Breast epithelium (tissue), 4 donors: ENCODE measurements around the gene FCRL4. TPM values are rescaled to one million over a fixed set of nuclear protein-coding genes. Genes with fewer than 3 reads are reported as not detected.
"Not testable (repeated sequence)": the region's sequence is repeated elsewhere in the genome, so short reads cannot be mapped to it uniquely, and the experiment has no call there.

ENCODE experiments used
- DNase-seq, 2 donors: peaks; one replicate each; pipeline ENCODE4 v3.0.0-alpha.2; 2019; ENCODE audit warnings: low spot score in 2 of 2
- H3K27ac ChIP-seq, 2 donors: fragments of 200-600 bp; sonication (generic) in 1 of 2; one replicate each; pipeline ENCODE4 v1.5.1; 2016 to 2019; ENCODE audit warnings: mild to moderate bottlenecking in 1 of 2
- H3K27me3 ChIP-seq, 2 donors: fragments of 200-600 bp; sonication (generic) in 1 of 2; one replicate each; pipeline versions ENCODE4 v1.5.1 to v1.6.0; 2017 to 2019; ENCODE audit warnings: control low read depth in 1 of 2, mild to moderate bottlenecking in 1 of 2
- H3K36me3 ChIP-seq: fragments of 200-600 bp; one replicate; pipeline ENCODE4 v1.5.1; 2019
- H3K4me1 ChIP-seq, 2 donors: fragments of 200-600 bp; sonication (generic); one replicate each; pipeline ENCODE4 v1.5.1; 2016 to 2019; ENCODE audit warnings: control low read depth in 1 of 2
- H3K4me3 ChIP-seq, 3 donors: fragments of 200-600 bp; sonication (generic); 1 replicate in 2 of 3; 2 replicates in 1 of 3; pipeline ENCODE4 v1.5.1; 2016 to 2019; ENCODE audit warnings: mild to moderate bottlenecking in 3 of 3, moderate library complexity in 2 of 3
- H3K9me3 ChIP-seq, 2 donors: fragments of 200-600 bp; sonication (generic) in 1 of 2; one replicate each; pipeline ENCODE4 v1.5.1; 2016 to 2019; ENCODE audit warnings: control low read depth in 1 of 2
- CTCF ChIP-seq, 3 donors: fragments of 450-650 bp; IDR thresholded peaks; one replicate each; pipeline ENCODE4 v1.5.1; 2016 to 2017; ENCODE audit warnings: antibody characterized with exemption in 3 of 3, mild to moderate bottlenecking in 3 of 3, moderate library complexity in 3 of 3
- POLR2A ChIP-seq: fragments of 450-650 bp; IDR thresholded peaks from one replicate; pipeline ENCODE4 v1.6.1; 2016; ENCODE audit warnings: antibody characterized with exemption, mild to moderate bottlenecking, moderate library complexity
- POLR2AphosphoS5 ChIP-seq, 3 donors: sonication (generic); formaldehyde crosslinking; IDR thresholded peaks; one replicate each; pipeline ENCODE4 v1.6.1; 2017; ENCODE audit warnings: antibody characterized with exemption in 3 of 3
- intact Hi-C: fragments of 100-400 bp; cut with DNase I; formaldehyde crosslinking; loops from one replicate; pipeline ENCODE4 v1.15.1; 2023; ENCODE audit warnings: low total_unique reads
- total RNA-seq, 3 donors: library from RNA; depleted of rRNA; stranded (reverse); fragments of >200 nt; gene quantifications; one replicate each; pipeline ENCODE4 v1.1.0, GENCODE V29; 2016

Gene FCRL4
- total RNA-seq, 3 donors from 2014 or later: under 0.01 TPM; not detected in 2

GRCh38 chr1:157558119-157558518 is 39.8 kb downstream of the FCRL4 start:
- no peaks in the 10 kb centered on the region for H3K4me1 ChIP-seq
- no peak for TF ChIP-seq POLR2A
- H3K27ac ChIP-seq: no peak overlapping the region
- DNase-seq: no peak
- no peaks in the 10 kb centered on the region for H3K36me3 ChIP-seq
- H3K9me3 ChIP-seq: no peaks in the 10 kb centered on the region
- H3K27me3 ChIP-seq: no peaks in the 10 kb centered on the region
- H3K4me3 ChIP-seq: no peak overlapping the region
- intact Hi-C loops: no loop called here

GRCh38 chr1:157551694-157552693 is 45.9 kb downstream of the FCRL4 start, which contains the start of gene FCRL5:
Gene FCRL5 (minus strand): TSS chr1:157552515. CDS start chr1:157552362, 153 bp downstream.
- no peak for DNase-seq
- intact Hi-C loops: no loop called here
- TF ChIP-seq POLR2AphosphoS5 (IDR thresholded peaks at IDR 0.05) (no peak), CTCF (IDR thresholded peaks at IDR 0.05) (no peak), POLR2A (no peak)
- Histone ChIP-seq H3K4me1 (no peaks in the 10 kb centered on the region), H3K27ac (no peak within 1 kb of the TSS), H3K36me3 (no peaks in the 10 kb centered on the region), H3K4me3 (no peak within 1 kb of the TSS), H3K27me3 (no peaks in the 10 kb centered on the region), H3K9me3 (no peaks in the 10 kb centered on the region)

GRCh38 chr1:157548081-157548480 is 49.8 kb downstream of the FCRL4 start:
- H3K4me3 ChIP-seq, H3K4me1 ChIP-seq, H3K36me3 ChIP-seq, H3K9me3 ChIP-seq, intact Hi-C loops, H3K27me3 ChIP-seq, DNase-seq, H3K27ac ChIP-seq: not testable (repeated sequence)

GRCh38 chr1:157542676-157543075 is 55.2 kb downstream of the FCRL4 start:
- DNase-seq: no peak
- H3K27ac ChIP-seq: no peak overlapping the region
- TF ChIP-seq POLR2A: no peak
- no peak for TF ChIP-seq POLR2AphosphoS5 (IDR thresholded peaks at IDR 0.05)
- TF ChIP-seq CTCF (IDR thresholded peaks at IDR 0.05): no peak
- H3K27me3 ChIP-seq: no peaks in the 10 kb centered on the region
- intact Hi-C loops: no loop called here
- H3K4me3 ChIP-seq: no peak overlapping the region
- no peaks in the 10 kb centered on the region for H3K36me3 ChIP-seq
- no peaks in the 10 kb centered on the region for H3K9me3 ChIP-seq
- H3K4me1 ChIP-seq: no peaks in the 10 kb centered on the region

- H3K9me3 ChIP-seq: no peaks in the 10 kb centered on the region
- no peak overlapping the region for H3K27ac ChIP-seq
- intact Hi-C loops: no loop called here
- H3K36me3 ChIP-seq: no peaks in the 10 kb centered on the region
- H3K4me3 ChIP-seq: no peak overlapping the region
- no peaks in the 10 kb centered on the region for H3K4me1 ChIP-seq
- DNase-seq: no peak
- TF ChIP-seq POLR2A (no peak), POLR2AphosphoS5 (IDR thresholded peaks at IDR 0.05) (no peak), CTCF (IDR thresholded peaks at IDR 0.05) (no peak)
- H3K27me3 ChIP-seq: no peaks in the 10 kb centered on the region
These were observed 57.0 kb downstream of the FCRL4 start for GRCh38 chr1:157540852-157541251.

- H3K4me1 ChIP-seq: no peaks in the 10 kb centered on the region
- no peak for DNase-seq
- intact Hi-C loops: no loop called here
- H3K36me3 ChIP-seq: no peaks in the 10 kb centered on the region
- no peak overlapping the region for H3K4me3 ChIP-seq
- H3K27ac ChIP-seq: no peak overlapping the region
- TF ChIP-seq POLR2AphosphoS5 (IDR thresholded peaks at IDR 0.05) (no peak), POLR2A (no peak), CTCF (IDR thresholded peaks at IDR 0.05) (no peak)
- H3K27me3 ChIP-seq: no peaks in the 10 kb centered on the region
- H3K9me3 ChIP-seq: no peaks in the 10 kb centered on the region
These were observed 57.6 kb downstream of the FCRL4 start for GRCh38 chr1:157540160-157540748.
